ENCODE results near the gene CDSN. TPM values are rescaled to one million over a fixed set of nuclear protein-coding genes. Genes with fewer than 3 reads are reported as not detected.

CDSN gene
- total and polyA plus RNA-seq, 2 experiments from 2014 or later, result 0.07 TPM; not detected in 1

DNA sequence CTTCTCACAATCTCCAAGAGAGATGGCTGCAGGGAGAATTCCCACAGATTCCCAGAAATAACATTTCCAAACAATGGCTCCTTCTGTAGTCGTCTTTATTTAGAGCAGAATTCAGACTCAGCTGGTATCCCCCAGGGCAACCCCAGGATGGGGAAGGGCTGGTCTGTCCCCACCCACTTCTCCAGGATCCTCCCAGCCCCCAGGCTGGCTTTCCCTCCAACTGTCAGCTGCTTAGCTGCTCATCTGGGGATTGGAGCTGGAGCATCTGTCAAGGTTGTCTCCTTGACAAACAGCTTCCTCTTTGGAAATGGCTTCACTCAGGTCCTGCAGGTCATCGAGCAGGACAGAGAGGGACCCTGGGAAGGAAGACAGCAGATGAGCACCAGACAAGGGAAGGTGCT lies 22.1 kb upstream of the CDSN start:
- Mint-ChIP-seq H3K4me1 (peaks cover 44% of the 10 kb centered on the region), H3K9me3 (peaks cover 7% of the 10 kb centered on the region; the same call in 2 of the 3 replicates), H3K27ac (no peak overlapping the region; the same call in 1 of the 2 replicates), H3K4me3 (no peak overlapping the region; the same call in 2 of the 3 replicates), H3K36me3 (ENCODE audit: low read depth) (peaks cover 33% of the 10 kb centered on the region), H3K27me3 (ENCODE audit: insufficient read depth, low read depth, poor library complexity) (peaks cover 14% of the 10 kb centered on the region)
- no peak overlapping the region for H3K27ac ChIP-seq (ENCODE audit: low read depth)
- H3K27me3 ChIP-seq (ENCODE audit: insufficient read depth), result no peaks in the 10 kb centered on the region
- H3K4me2 ChIP-seq, result no peak overlapping the region
- peaks cover 7% of the 10 kb centered on the region; the same call in 1 of the 2 replicates for H3K4me1 ChIP-seq (ENCODE audit: insufficient read depth)
- no peaks in the 10 kb centered on the region for H3K79me2 ChIP-seq (replicated peaks; ENCODE audit: insufficient read depth)
- DNase-seq (ENCODE audit: low spot score) (no peak), ATAC-seq (no peak)
- no peaks in the 10 kb centered on the region for H4K20me1 ChIP-seq (replicated peaks; ENCODE audit: insufficient read depth)
- no peak for TF ChIP-seq STAT1 (IDR thresholded peaks at IDR 0.05; ENCODE audit: unreplicated experiment)
- no peak for TF ChIP-seq ZNF331 (CRISPR knock-in tag; IDR thresholded peaks at IDR 0.05; ENCODE audit: low read depth)
- TF ChIP-seq JUNB (IDR thresholded peaks at IDR 0.05; ENCODE audit: unreplicated experiment), result no peak
- TF ChIP-seq, protein P1, sequence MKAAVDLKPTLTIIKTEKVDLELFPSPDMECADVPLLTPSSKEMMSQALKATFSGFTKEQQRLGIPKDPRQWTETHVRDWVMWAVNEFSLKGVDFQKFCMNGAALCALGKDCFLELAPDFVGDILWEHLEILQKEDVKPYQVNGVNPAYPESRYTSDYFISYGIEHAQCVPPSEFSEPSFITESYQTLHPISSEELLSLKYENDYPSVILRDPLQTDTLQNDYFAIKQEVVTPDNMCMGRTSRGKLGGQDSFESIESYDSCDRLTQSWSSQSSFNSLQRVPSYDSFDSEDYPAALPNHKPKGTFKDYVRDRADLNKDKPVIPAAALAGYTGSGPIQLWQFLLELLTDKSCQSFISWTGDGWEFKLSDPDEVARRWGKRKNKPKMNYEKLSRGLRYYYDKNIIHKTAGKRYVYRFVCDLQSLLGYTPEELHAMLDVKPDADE (IDR thresholded peaks at IDR 0.05), result no peak
- TF ChIP-seq POLR2AphosphoS5 (IDR thresholded peaks at IDR 0.05; ENCODE audit: low read depth), result no peak
- no peak for TF ChIP-seq CREB1 (CRISPR knock-in tag; IDR thresholded peaks at IDR 0.05; ENCODE audit: low read depth)
- TF ChIP-seq, protein P2, sequence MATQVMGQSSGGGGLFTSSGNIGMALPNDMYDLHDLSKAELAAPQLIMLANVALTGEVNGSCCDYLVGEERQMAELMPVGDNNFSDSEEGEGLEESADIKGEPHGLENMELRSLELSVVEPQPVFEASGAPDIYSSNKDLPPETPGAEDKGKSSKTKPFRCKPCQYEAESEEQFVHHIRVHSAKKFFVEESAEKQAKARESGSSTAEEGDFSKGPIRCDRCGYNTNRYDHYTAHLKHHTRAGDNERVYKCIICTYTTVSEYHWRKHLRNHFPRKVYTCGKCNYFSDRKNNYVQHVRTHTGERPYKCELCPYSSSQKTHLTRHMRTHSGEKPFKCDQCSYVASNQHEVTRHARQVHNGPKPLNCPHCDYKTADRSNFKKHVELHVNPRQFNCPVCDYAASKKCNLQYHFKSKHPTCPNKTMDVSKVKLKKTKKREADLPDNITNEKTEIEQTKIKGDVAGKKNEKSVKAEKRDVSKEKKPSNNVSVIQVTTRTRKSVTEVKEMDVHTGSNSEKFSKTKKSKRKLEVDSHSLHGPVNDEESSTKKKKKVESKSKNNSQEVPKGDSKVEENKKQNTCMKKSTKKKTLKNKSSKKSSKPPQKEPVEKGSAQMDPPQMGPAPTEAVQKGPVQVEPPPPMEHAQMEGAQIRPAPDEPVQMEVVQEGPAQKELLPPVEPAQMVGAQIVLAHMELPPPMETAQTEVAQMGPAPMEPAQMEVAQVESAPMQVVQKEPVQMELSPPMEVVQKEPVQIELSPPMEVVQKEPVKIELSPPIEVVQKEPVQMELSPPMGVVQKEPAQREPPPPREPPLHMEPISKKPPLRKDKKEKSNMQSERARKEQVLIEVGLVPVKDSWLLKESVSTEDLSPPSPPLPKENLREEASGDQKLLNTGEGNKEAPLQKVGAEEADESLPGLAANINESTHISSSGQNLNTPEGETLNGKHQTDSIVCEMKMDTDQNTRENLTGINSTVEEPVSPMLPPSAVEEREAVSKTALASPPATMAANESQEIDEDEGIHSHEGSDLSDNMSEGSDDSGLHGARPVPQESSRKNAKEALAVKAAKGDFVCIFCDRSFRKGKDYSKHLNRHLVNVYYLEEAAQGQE (IDR thresholded peaks at IDR 0.05; ENCODE audit: unreplicated experiment), result no peak
- no peak for TF ChIP-seq ZNF114 (CRISPR knock-in tag; IDR thresholded peaks at IDR 0.05)
- no peak for TF ChIP-seq EZH2 (IDR thresholded peaks at IDR 0.05; ENCODE audit: low read depth, unreplicated experiment)
- TF ChIP-seq, protein P3, sequence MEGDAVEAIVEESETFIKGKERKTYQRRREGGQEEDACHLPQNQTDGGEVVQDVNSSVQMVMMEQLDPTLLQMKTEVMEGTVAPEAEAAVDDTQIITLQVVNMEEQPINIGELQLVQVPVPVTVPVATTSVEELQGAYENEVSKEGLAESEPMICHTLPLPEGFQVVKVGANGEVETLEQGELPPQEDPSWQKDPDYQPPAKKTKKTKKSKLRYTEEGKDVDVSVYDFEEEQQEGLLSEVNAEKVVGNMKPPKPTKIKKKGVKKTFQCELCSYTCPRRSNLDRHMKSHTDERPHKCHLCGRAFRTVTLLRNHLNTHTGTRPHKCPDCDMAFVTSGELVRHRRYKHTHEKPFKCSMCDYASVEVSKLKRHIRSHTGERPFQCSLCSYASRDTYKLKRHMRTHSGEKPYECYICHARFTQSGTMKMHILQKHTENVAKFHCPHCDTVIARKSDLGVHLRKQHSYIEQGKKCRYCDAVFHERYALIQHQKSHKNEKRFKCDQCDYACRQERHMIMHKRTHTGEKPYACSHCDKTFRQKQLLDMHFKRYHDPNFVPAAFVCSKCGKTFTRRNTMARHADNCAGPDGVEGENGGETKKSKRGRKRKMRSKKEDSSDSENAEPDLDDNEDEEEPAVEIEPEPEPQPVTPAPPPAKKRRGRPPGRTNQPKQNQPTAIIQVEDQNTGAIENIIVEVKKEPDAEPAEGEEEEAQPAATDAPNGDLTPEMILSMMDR (conservative IDR thresholded peaks at IDR 0.05; ENCODE audit: low read depth in 2 of 2), result no peak
- no peak for TF ChIP-seq NANOG (IDR thresholded peaks at IDR 0.05; ENCODE audit: borderline replicate concordance)
- TF ChIP-seq, protein P4, sequence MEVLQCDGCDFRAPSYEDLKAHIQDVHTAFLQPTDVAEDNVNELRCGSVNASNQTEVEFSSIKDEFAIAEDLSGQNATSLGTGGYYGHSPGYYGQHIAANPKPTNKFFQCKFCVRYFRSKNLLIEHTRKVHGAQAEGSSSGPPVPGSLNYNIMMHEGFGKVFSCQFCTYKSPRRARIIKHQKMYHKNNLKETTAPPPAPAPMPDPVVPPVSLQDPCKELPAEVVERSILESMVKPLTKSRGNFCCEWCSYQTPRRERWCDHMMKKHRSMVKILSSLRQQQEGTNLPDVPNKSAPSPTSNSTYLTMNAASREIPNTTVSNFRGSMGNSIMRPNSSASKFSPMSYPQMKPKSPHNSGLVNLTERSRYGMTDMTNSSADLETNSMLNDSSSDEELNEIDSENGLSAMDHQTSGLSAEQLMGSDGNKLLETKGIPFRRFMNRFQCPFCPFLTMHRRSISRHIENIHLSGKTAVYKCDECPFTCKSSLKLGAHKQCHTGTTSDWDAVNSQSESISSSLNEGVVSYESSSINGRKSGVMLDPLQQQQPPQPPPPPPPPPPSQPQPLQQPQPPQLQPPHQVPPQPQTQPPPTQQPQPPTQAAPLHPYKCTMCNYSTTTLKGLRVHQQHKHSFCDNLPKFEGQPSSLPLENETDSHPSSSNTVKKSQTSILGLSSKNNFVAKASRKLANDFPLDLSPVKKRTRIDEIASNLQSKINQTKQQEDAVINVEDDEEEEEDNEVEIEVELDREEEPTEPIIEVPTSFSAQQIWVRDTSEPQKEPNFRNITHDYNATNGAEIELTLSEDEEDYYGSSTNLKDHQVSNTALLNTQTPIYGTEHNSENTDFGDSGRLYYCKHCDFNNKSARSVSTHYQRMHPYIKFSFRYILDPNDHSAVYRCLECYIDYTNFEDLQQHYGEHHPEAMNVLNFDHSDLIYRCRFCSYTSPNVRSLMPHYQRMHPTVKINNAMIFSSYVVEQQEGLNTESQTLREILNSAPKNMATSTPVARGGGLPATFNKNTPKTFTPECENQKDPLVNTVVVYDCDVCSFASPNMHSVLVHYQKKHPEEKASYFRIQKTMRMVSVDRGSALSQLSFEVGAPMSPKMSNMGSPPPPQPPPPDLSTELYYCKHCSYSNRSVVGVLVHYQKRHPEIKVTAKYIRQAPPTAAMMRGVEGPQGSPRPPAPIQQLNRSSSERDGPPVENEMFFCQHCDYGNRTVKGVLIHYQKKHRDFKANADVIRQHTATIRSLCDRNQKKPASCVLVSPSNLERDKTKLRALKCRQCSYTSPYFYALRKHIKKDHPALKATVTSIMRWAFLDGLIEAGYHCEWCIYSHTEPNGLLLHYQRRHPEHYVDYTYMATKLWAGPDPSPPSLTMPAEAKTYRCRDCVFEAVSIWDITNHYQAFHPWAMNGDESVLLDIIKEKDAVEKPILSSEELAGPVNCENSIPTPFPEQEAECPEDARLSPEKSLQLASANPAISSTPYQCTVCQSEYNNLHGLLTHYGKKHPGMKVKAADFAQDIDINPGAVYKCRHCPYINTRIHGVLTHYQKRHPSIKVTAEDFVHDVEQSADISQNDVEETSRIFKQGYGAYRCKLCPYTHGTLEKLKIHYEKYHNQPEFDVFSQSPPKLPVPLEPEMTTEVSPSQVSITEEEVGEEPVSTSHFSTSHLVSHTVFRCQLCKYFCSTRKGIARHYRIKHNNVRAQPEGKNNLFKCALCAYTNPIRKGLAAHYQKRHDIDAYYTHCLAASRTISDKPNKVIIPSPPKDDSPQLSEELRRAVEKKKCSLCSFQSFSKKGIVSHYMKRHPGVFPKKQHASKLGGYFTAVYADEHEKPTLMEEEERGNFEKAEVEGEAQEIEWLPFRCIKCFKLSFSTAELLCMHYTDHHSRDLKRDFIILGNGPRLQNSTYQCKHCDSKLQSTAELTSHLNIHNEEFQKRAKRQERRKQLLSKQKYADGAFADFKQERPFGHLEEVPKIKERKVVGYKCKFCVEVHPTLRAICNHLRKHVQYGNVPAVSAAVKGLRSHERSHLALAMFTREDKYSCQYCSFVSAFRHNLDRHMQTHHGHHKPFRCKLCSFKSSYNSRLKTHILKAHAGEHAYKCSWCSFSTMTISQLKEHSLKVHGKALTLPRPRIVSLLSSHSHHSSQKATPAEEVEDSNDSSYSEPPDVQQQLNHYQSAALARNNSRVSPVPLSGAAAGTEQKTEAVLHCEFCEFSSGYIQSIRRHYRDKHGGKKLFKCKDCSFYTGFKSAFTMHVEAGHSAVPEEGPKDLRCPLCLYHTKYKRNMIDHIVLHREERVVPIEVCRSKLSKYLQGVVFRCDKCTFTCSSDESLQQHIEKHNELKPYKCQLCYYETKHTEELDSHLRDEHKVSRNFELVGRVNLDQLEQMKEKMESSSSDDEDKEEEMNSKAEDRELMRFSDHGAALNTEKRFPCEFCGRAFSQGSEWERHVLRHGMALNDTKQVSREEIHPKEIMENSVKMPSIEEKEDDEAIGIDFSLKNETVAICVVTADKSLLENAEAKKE (CRISPR knock-in tag; IDR thresholded peaks at IDR 0.05), result no peak
- no peak for TF ChIP-seq EZH2phosphoT487 (IDR thresholded peaks at IDR 0.05; ENCODE audit: unreplicated experiment)
- peaks cover 7% of the 10 kb centered on the region for H3K36me3 ChIP-seq (ENCODE audit: insufficient read depth)
- no peak overlapping the region for H3K4me3 ChIP-seq
- H3F3A ChIP-seq (replicated peaks; ENCODE audit: low read depth), result no peaks in the 10 kb centered on the region
- no peak overlapping the region for H2AFZ ChIP-seq
- 0 out of 2 replicates have a peak, but pooled peaks cover 3% of the 10 kb centered on the region for H3K9me2 ChIP-seq (ENCODE audit: insufficient read depth)
